Neural cell (in vitro differentiated cells): ENCODE results near the gene CHPF2. TPM values are rescaled to one million over a fixed set of nuclear protein-coding genes. Genes with fewer than 3 reads are reported as not detected.

Experiments used
- H2AFZ ChIP-seq: fragments of 200-600, 300-800 bp; sonication (generic), shearing (Covaris generic); 2 replicates; pipeline ENCODE4 v1.6.0; 2014; ENCODE audit warnings: low read depth, mild to moderate bottlenecking, antibody characterized with exemption, low read length, moderate library complexity
- H3F3A ChIP-seq: fragments of 200-600 bp; shearing (Covaris generic); 2 replicates; pipeline ENCODE4 v1.6.1; 2016; ENCODE audit warnings: mild to moderate bottlenecking, moderate library complexity, mixed read lengths, antibody characterized with exemption, low read length; ENCODE audit not compliant: insufficient read depth, poor library complexity, severe bottlenecking
- H3K27ac ChIP-seq: fragments of 200-600, 300-800 bp; sonication (generic), shearing (Covaris generic); 2 replicates; pipeline ENCODE4 v1.5.1; 2014; ENCODE audit warnings: mild to moderate bottlenecking, low read length, moderate library complexity
- H3K27me3 ChIP-seq: fragments of 300-800, 200-600 bp; sonication (generic), shearing (Covaris generic); 2 replicates; pipeline ENCODE4 v1.6.0; 2014; ENCODE audit warnings: mild to moderate bottlenecking, low read depth, low read length, moderate library complexity; ENCODE audit not compliant: insufficient read depth
- H3K36me3 ChIP-seq: fragments of 300-800, 200-600 bp; sonication (generic), shearing (Covaris generic); 2 replicates; pipeline ENCODE4 v1.5.1; 2014; ENCODE audit warnings: mild to moderate bottlenecking, antibody characterized with exemption, low read length, moderate library complexity; ENCODE audit not compliant: insufficient read depth
- H3K4me2 ChIP-seq: fragments of 300-800, 200-600 bp; sonication (generic), shearing (Covaris generic); 2 replicates; pipeline ENCODE4 v1.6.0; 2014; ENCODE audit warnings: mild to moderate bottlenecking, low read length
- H3K4me3 ChIP-seq: fragments of 300-800, 200-600 bp; sonication (generic), shearing (Covaris generic); 2 replicates; pipeline ENCODE4 v1.5.1; 2014; ENCODE audit warnings: mild to moderate bottlenecking, low read length, moderate library complexity
- H3K79me2 ChIP-seq: fragments of 200-600 bp; shearing (Covaris generic); replicated peaks from 2 replicates; pipeline ENCODE4 v1.6.0; 2014; ENCODE audit warnings: mild to moderate bottlenecking, low read length, moderate library complexity; ENCODE audit not compliant: insufficient read depth
- H3K9ac ChIP-seq: fragments of 300-800, 200-600 bp; sonication (generic), shearing (Covaris generic); 2 replicates; pipeline ENCODE4 v1.6.1; 2016; ENCODE audit warnings: mild to moderate bottlenecking, low read length, mixed read lengths
- H3K9me2 ChIP-seq: fragments of 200-600 bp; shearing (Covaris generic); 2 replicates; pipeline ENCODE4 v1.6.1; 2016; ENCODE audit warnings: mild to moderate bottlenecking, low read length, mixed read lengths; ENCODE audit not compliant: insufficient read depth
- H3K9me3 ChIP-seq: fragments of 200-600, 300-800 bp; sonication (generic), shearing (Covaris generic); 2 replicates; pipeline ENCODE4 v1.6.1; 2016; ENCODE audit warnings: mild to moderate bottlenecking, mixed run types, low read length, moderate library complexity, mixed read lengths
- H4K20me1 ChIP-seq: fragments of 200-600 bp; shearing (Covaris generic); 2 replicates; pipeline ENCODE4 v1.6.1; 2016; ENCODE audit warnings: mild to moderate bottlenecking, mixed run types; ENCODE audit not compliant: insufficient read depth
- CTCF ChIP-seq: fragments of 450-650 bp; IDR thresholded peaks from 2 replicates; pipeline ENCODE4 v1.5.1; 2014; ENCODE audit warnings: antibody characterized with exemption, mild to moderate bottlenecking, moderate library complexity; ENCODE audit not compliant: poor library complexity, severe bottlenecking
- EP300 ChIP-seq: fragments of 450-650 bp; conservative IDR thresholded peaks from 2 replicates; pipeline ENCODE4 v1.6.1; 2014; ENCODE audit warnings: antibody characterized with exemption, mild to moderate bottlenecking, moderate library complexity; ENCODE audit not compliant: poor library complexity, severe bottlenecking
- EZH2 ChIP-seq: fragments of 200-600, 300-800 bp; shearing (Covaris generic), sonication (generic); IDR thresholded peaks from 2 replicates; pipeline ENCODE4 v1.6.1; 2014; ENCODE audit warnings: antibody characterized with exemption, low read length, borderline replicate concordance, mild to moderate bottlenecking; ENCODE audit not compliant: insufficient read depth, poor library complexity, severe bottlenecking
- MXI1 ChIP-seq: fragments of 450-650 bp; conservative IDR thresholded peaks from 2 replicates; pipeline ENCODE4 v1.6.1; 2014; ENCODE audit warnings: antibody characterized with exemption, mild to moderate bottlenecking; ENCODE audit not compliant: poor library complexity, severe bottlenecking
- POLR2AphosphoS5 ChIP-seq: IDR thresholded peaks from 2 replicates; pipeline ENCODE4 v1.6.1; 2012
- RAD21 ChIP-seq: fragments of 450-650 bp; conservative IDR thresholded peaks from 2 replicates; pipeline ENCODE4 v1.6.1; 2014; ENCODE audit warnings: antibody characterized with exemption, mild to moderate bottlenecking, moderate library complexity
- REST ChIP-seq: IDR thresholded peaks from 2 replicates; pipeline ENCODE4 v1.6.1; 2012; ENCODE audit warnings: borderline replicate concordance
- SMC3 ChIP-seq: fragments of 450-650 bp; conservative IDR thresholded peaks from 2 replicates; pipeline ENCODE4 v1.6.1; 2014; ENCODE audit warnings: antibody characterized with exemption, mild to moderate bottlenecking, moderate library complexity; ENCODE audit not compliant: poor library complexity
- TAF1 ChIP-seq: IDR thresholded peaks from 2 replicates; pipeline ENCODE4 v1.6.1; 2012; ENCODE audit warnings: low read depth
- polyA plus RNA-seq: library from polyadenylated mRNA; depleted of rRNA; stranded (reverse); fragments of >200 nt; gene quantifications from 2 replicates; pipeline ENCODE4 v1.2.3, GENCODE V29; 2014

Gene CHPF2
- polyA plus RNA-seq, 1 donor from 2014 or later: 22.5 TPM

- Histone ChIP-seq H3K27me3 (no peaks in the 10 kb centered on the region), H3K9ac (no peak overlapping the region), H3K36me3 (no peaks in the 10 kb centered on the region), H3F3A (no peaks in the 10 kb centered on the region), H3K4me2 (no peak overlapping the region), H2AFZ (no peak overlapping the region), H3K9me3 (no peaks in the 10 kb centered on the region), H3K4me3 (no peak overlapping the region), H3K79me2 (no peaks in the 10 kb centered on the region), H4K20me1 (no peaks in the 10 kb centered on the region), H3K27ac (no peak overlapping the region), H3K9me2 (no peaks in the 10 kb centered on the region)
- no peak for TF ChIP-seq TAF1
- no peak for TF ChIP-seq POLR2AphosphoS5
- no peak for TF ChIP-seq EP300
- TF ChIP-seq CTCF: no peak
- no peak for TF ChIP-seq RAD21
- no peak for TF ChIP-seq REST
- no peak for TF ChIP-seq MXI1
- no peak for TF ChIP-seq SMC3
- TF ChIP-seq EZH2: no peak
These were observed 42.1 kb downstream of the CHPF2 start for GRCh38 chr7:151274396-151274795.

- no peak overlapping the region for H3K4me2 ChIP-seq
- H2AFZ ChIP-seq: no peak overlapping the region
- H3K9ac ChIP-seq: no peak overlapping the region
- H3K79me2 ChIP-seq: no peaks in the 10 kb centered on the region
- no peak overlapping the region for H3K27ac ChIP-seq
- H3K27me3 ChIP-seq: no peaks in the 10 kb centered on the region
- no peaks in the 10 kb centered on the region for H4K20me1 ChIP-seq
- H3K9me3 ChIP-seq: no peaks in the 10 kb centered on the region
- TF ChIP-seq CTCF (no peak), REST (no peak), MXI1 (no peak), SMC3 (no peak)
- H3F3A ChIP-seq: no peaks in the 10 kb centered on the region
- H3K9me2 ChIP-seq: no peaks in the 10 kb centered on the region
- H3K36me3 ChIP-seq: no peaks in the 10 kb centered on the region
- H3K4me3 ChIP-seq: peak overlapping the region; percentile 70
These were observed 42.9 kb downstream of the CHPF2 start for GRCh38 chr7:151274936-151275812.
